ENCODE results near the gene PSMA6.

DNA sequence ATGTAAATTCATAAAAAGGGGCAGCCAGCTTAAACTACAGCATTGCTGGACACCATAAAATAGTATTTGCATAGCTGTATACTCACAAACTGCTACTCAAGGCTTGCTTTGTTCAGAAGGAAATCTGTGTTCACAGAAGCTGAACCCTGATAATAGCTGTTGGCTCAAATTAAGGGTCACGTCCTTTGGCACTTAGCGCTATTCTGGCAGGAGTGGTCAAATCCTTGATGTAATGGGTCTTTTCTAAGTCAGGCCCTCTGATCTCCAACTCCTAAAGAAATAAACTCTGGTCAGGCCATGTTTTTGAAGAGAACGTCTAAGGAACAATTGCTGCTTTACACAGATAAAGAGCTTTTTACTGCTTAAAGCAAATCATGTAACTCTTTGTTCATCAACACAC lies 12.8 kb upstream of the PSMA6 start:
- TF ChIP-seq, protein P1, sequence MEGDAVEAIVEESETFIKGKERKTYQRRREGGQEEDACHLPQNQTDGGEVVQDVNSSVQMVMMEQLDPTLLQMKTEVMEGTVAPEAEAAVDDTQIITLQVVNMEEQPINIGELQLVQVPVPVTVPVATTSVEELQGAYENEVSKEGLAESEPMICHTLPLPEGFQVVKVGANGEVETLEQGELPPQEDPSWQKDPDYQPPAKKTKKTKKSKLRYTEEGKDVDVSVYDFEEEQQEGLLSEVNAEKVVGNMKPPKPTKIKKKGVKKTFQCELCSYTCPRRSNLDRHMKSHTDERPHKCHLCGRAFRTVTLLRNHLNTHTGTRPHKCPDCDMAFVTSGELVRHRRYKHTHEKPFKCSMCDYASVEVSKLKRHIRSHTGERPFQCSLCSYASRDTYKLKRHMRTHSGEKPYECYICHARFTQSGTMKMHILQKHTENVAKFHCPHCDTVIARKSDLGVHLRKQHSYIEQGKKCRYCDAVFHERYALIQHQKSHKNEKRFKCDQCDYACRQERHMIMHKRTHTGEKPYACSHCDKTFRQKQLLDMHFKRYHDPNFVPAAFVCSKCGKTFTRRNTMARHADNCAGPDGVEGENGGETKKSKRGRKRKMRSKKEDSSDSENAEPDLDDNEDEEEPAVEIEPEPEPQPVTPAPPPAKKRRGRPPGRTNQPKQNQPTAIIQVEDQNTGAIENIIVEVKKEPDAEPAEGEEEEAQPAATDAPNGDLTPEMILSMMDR (conservative IDR thresholded peaks at IDR 0.05): no peak
- no peak for TF ChIP-seq ZFX (IDR thresholded peaks at IDR 0.05)
